Central memory CD4-positive, alpha-beta T cell (primary cell): ENCODE results near the gene DNASE1L3.
"Not testable (repeated sequence)": the region's sequence is repeated elsewhere in the genome, so short reads cannot be mapped to it uniquely, and the experiment has no call there.

Experiments used
- DNase-seq: peaks from one replicate; pipeline ENCODE4 v3.0.0; 2022

DNASE1L3 gene

GRCh38 chr3:58235970-58236369 lies 25.2 kb upstream of the DNASE1L3 start:
- no peak for DNase-seq

GRCh38 chr3:58234516-58234931 lies 23.8 kb upstream of the DNASE1L3 start:
- no peak for DNase-seq

- no peak for DNase-seq
Measured at GRCh38 chr3:58231666-58232065, 20.9 kb upstream of the DNASE1L3 start.

- no peak for DNase-seq
Measured at GRCh38 chr3:58230876-58231552, 20.2 kb upstream of the DNASE1L3 start.

- not testable (repeated sequence) for DNase-seq
Measured at GRCh38 chr3:58227933-58228332, 17.2 kb upstream of the DNASE1L3 start.

GRCh38 chr3:58223855-58224254 lies 13.1 kb upstream of the DNASE1L3 start:
- DNase-seq = no peak

- DNase-seq = no peak
Measured at GRCh38 chr3:58222161-58222724, 11.5 kb upstream of the DNASE1L3 start.

- DNase-seq = no peak
Measured at GRCh38 chr3:58218904-58219303, 8.1 kb upstream of the DNASE1L3 start.

GRCh38 chr3:58217209-58217811 lies 6.5 kb upstream of the DNASE1L3 start:
- DNase-seq = peak; percentile 42

GRCh38 chr3:58216496-58217195 lies 5.9 kb upstream of the DNASE1L3 start:
- no peak for DNase-seq

- DNase-seq = no peak
Measured at GRCh38 chr3:58215317-58216025, 4.7 kb upstream of the DNASE1L3 start.

- no peak for DNase-seq
Measured at GRCh38 chr3:58214484-58215316, 3.9 kb upstream of the DNASE1L3 start.

GRCh38 chr3:58209933-58210332 lies 839 bp downstream of the DNASE1L3 start:
- no peak for DNase-seq

GRCh38 chr3:58207954-58208353 lies 2.8 kb downstream of the DNASE1L3 start:
- no peak for DNase-seq

GRCh38 chr3:58206406-58207011 lies 4.3 kb downstream of the DNASE1L3 start:
- DNase-seq = no peak

GRCh38 chr3:58205981-58206380 lies 4.8 kb downstream of the DNASE1L3 start:
- no peak for DNase-seq

- no peak for DNase-seq
Measured at GRCh38 chr3:58204720-58205119, 6.1 kb downstream of the DNASE1L3 start.

- DNase-seq = no peak
Measured at GRCh38 chr3:58203541-58203940, 7.2 kb downstream of the DNASE1L3 start.

- no peak for DNase-seq
Measured at GRCh38 chr3:58202917-58203360, 7.8 kb downstream of the DNASE1L3 start.

GRCh38 chr3:58201451-58201850 lies 9.3 kb downstream of the DNASE1L3 start:
- not testable (repeated sequence) for DNase-seq

- DNase-seq = no peak
Measured at GRCh38 chr3:58200846-58201355, 9.9 kb downstream of the DNASE1L3 start.
